Esophagus muscularis mucosa (tissue), 4 donors: ENCODE results near the gene BPGM. TPM values are rescaled to one million over a fixed set of nuclear protein-coding genes. Genes with fewer than 3 reads are reported as not detected.
"Not testable (repeated sequence)": the region's sequence is repeated elsewhere in the genome, so short reads cannot be mapped to it uniquely, and the experiment has no call there.

Experiments used
- DNase-seq: peaks from one replicate; pipeline ENCODE4 v3.0.0-alpha.2; 2017; ENCODE audit errors: extremely low spot score
- H3K27ac ChIP-seq, 4 donors: fragments of 200-600 bp; sonication (generic); replicated peaks in 1 of 4; 1 replicate in 3 of 4; 2 replicates in 1 of 4; pipeline ENCODE4 v1.5.1; 2016 to 2019; ENCODE audit warnings: mild to moderate bottlenecking in 1 of 4
- H3K27me3 ChIP-seq, 4 donors: fragments of 200-600 bp; sonication (generic); one replicate each; pipeline versions ENCODE4 v1.5.1 to v1.6.0; 2016 to 2019
- H3K36me3 ChIP-seq, 4 donors: fragments of 200-600 bp; sonication (generic); one replicate each; pipeline ENCODE4 v1.5.1; 2016 to 2019
- H3K4me1 ChIP-seq, 4 donors: fragments of 200-600 bp; sonication (generic); one replicate each; pipeline ENCODE4 v1.5.1; 2016 to 2019
- H3K4me3 ChIP-seq, 4 donors: fragments of 200-600 bp; sonication (generic); 1 replicate in 2 of 4; 2 replicates in 2 of 4; pipeline ENCODE4 v1.5.1; 2016 to 2019; ENCODE audit warnings: mild to moderate bottlenecking in 4 of 4, moderate library complexity in 1 of 4
- H3K9me3 ChIP-seq, 4 donors: fragments of 200-600 bp; sonication (generic); 1 replicate in 3 of 4; 2 replicates in 1 of 4; pipeline ENCODE4 v1.5.1; 2016 to 2019
- CTCF ChIP-seq, 3 experiments: fragments of 200-600 bp in 2 of 3; fragments of 450-650 bp in 1 of 3; sonication (generic) in 2 of 3; IDR thresholded peaks; one replicate each; pipeline ENCODE4 v1.5.1; 2017 to 2019; ENCODE audit warnings: antibody characterized with exemption in 3 of 3, mild to moderate bottlenecking in 2 of 3, moderate library complexity in 1 of 3
- EP300 ChIP-seq: sonication (generic); formaldehyde crosslinking; IDR thresholded peaks from one replicate; pipeline ENCODE4 v1.6.1; 2017; ENCODE audit warnings: antibody characterized with exemption
- POLR2A ChIP-seq: fragments of 450-650 bp; IDR thresholded peaks from one replicate; pipeline ENCODE4 v1.6.1; 2017; ENCODE audit warnings: antibody characterized with exemption, moderate library complexity, mild to moderate bottlenecking, low read depth
- POLR2AphosphoS5 ChIP-seq, 2 donors: sonication (generic); formaldehyde crosslinking; IDR thresholded peaks; one replicate each; pipeline ENCODE4 v1.6.1; 2017; ENCODE audit warnings: antibody characterized with exemption in 2 of 2
- WGBS: methylation state at CpG from one replicate; pipeline ENCODE4 v1.1.5; 2018; 5-methylcytosine and 5-hydroxymethylcytosine counted together
- intact Hi-C: fragments of 100-400 bp; cut with DNase I; formaldehyde crosslinking; loops from one replicate; pipeline ENCODE4 v1.15.1; 2023
- total RNA-seq, 4 donors: library from RNA; depleted of rRNA; stranded (reverse); fragments of >200 nt; gene quantifications; one replicate each; pipeline versions ENCODE4 v1.1.0 to v1.2.1, GENCODE V29; 2016

The BPGM gene
- total RNA-seq, 4 donors from 2014 or later, result 19.1 to 29.4 (median 22.7) TPM

DNA sequence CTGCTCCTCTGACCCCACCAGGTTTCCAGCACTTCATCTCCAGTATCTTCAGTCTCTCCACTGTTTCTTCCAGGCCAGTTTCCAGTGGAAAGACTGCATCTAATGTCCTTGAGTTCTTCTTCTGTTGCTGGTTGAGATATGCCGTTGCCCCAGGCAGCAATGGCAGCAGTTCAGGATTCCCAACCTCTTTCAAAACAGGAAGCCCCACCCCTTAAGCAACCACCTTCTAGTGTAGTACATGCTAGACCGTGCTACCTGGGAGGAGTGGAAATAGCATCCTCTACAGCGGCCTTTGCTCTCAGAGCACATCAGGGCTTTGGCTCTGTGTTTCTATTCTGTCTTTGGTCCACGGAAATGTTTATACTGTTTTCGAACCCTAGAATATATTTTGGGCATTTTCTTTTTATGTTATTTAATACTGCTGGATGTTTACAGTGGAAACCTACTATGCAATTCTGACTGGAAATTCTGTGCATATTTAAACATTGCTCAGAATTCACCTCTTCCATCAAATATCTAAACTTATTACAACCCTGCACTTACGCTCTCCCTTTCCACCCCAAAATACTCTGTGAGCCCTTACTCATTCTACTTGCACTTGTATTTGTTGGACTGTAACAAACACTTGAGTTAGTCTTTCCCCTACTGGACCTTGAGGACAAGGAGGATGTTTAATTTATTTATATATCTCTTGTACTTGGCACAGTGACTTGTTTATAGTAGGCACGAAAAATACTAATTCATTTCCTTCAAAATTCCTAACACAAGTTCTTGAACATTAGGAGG is 8.5 kb upstream of the BPGM start:
- no peaks in the 10 kb centered on the region for H3K36me3 ChIP-seq
- H3K27me3 ChIP-seq, result no peaks in the 10 kb centered on the region
- no peak overlapping the region for H3K27ac ChIP-seq
- DNase-seq, result no peak
- no peaks in the 10 kb centered on the region for H3K9me3 ChIP-seq
- H3K4me3 ChIP-seq, result no peak overlapping the region
- peaks cover 0 to 11% (median 0%) of the 10 kb centered on the region in 4 donors for H3K4me1 ChIP-seq
- 39% methylated on average over 7 of the region's 7 CpGs for WGBS
- intact Hi-C loops, result no loop called here
- TF ChIP-seq EP300, result no peak
- TF ChIP-seq POLR2A, result no peak
- TF ChIP-seq POLR2AphosphoS5 (IDR thresholded peaks at IDR 0.05), result no peak
- no peak for TF ChIP-seq CTCF (IDR thresholded peaks at IDR 0.05)

GRCh38 chr7:134639061-134639460 is 7.6 kb upstream of the BPGM start:
- TF ChIP-seq POLR2AphosphoS5 (IDR thresholded peaks at IDR 0.05) (no peak), POLR2A (no peak), CTCF (IDR thresholded peaks at IDR 0.05) (no peak), EP300 (no peak)
- 74% methylated on average over 3 of the region's 3 CpGs for WGBS
- H3K4me3 ChIP-seq, result no peak overlapping the region

GRCh38 chr7:134639683-134640279 is 6.9 kb upstream of the BPGM start:
- Histone ChIP-seq H3K36me3 (no peaks in the 10 kb centered on the region), H3K9me3 (no peaks in the 10 kb centered on the region), H3K27ac (no peak overlapping the region), H3K4me3 (no peak overlapping the region), H3K4me1 (peaks cover 0 to 11% (median 2%) of the 10 kb centered on the region in 4 donors), H3K27me3 (no peaks in the 10 kb centered on the region)
- intact Hi-C loops, result no loop called here
- WGBS, result 86% methylated on average over 4 of the region's 4 CpGs
- DNase-seq, result no peak
- no peak for TF ChIP-seq CTCF (IDR thresholded peaks at IDR 0.05)

More at GRCh38 chr7:134639061-134639460, 7.6 kb upstream of the BPGM start:
- Histone ChIP-seq H3K36me3 (no peaks in the 10 kb centered on the region), H3K9me3 (no peaks in the 10 kb centered on the region), H3K4me1 (peaks cover 0 to 11% (median 0%) of the 10 kb centered on the region in 4 donors), H3K27me3 (no peaks in the 10 kb centered on the region), H3K27ac (no peak overlapping the region)
- DNase-seq, result no peak
- intact Hi-C loops, result no loop called here

- intact Hi-C loops, result no loop called here
Observed at GRCh38 chr7:134640842-134641715, 5.6 kb upstream of the BPGM start.

GRCh38 chr7:134641981-134642380 is 4.7 kb upstream of the BPGM start:
- H3K27me3 ChIP-seq, intact Hi-C loops, DNase-seq, H3K4me3 ChIP-seq, H3K27ac ChIP-seq, H3K9me3 ChIP-seq, H3K36me3 ChIP-seq: not testable (repeated sequence)
- WGBS, result 86% methylated on average over 4 of the region's 4 CpGs
- peaks cover 8 to 21% (median 13%) of the 10 kb centered on the region in 4 donors for H3K4me1 ChIP-seq

More at GRCh38 chr7:134640842-134641715, 5.6 kb upstream of the BPGM start:
- Histone ChIP-seq H3K4me1 (peaks cover 8 to 21% (median 13%) of the 10 kb centered on the region in 4 donors), H3K4me3 (no peak overlapping the region), H3K27ac (no peak overlapping the region), H3K27me3 (no peaks in the 10 kb centered on the region), H3K36me3 (no peaks in the 10 kb centered on the region), H3K9me3 (no peaks in the 10 kb centered on the region)
- WGBS, result 88% methylated on average over 3 of the region's 3 CpGs
- DNase-seq, result no peak
- TF ChIP-seq POLR2AphosphoS5 (IDR thresholded peaks at IDR 0.05) (no peak), POLR2A (no peak), CTCF (IDR thresholded peaks at IDR 0.05) (no peak), EP300 (no peak)
